T follicular helper cell (primary cell): ENCODE measurements around the gene CCSER1.

Experiments
- DNase-seq: peaks from one replicate; pipeline ENCODE4 v3.0.0-alpha.2; 2020; ENCODE audit warnings: low read depth

The CCSER1 gene

GRCh38 chr4:90958256-90958895, 831.2 kb downstream of the CCSER1 start:
- no peak for DNase-seq

GRCh38 chr4:90960433-90960832, 833.2 kb downstream of the CCSER1 start:
- DNase-seq, result no peak

- no peak for DNase-seq
Observed at GRCh38 chr4:90960840-90961239, 833.6 kb downstream of the CCSER1 start.

GRCh38 chr4:90970021-90970420, 842.8 kb downstream of the CCSER1 start:
- DNase-seq, result no peak

- no peak for DNase-seq
Observed at GRCh38 chr4:90977726-90978125, 850.5 kb downstream of the CCSER1 start.

GRCh38 chr4:90979556-90979955, 852.4 kb downstream of the CCSER1 start:
- no peak for DNase-seq

GRCh38 chr4:90982813-90983212, 855.6 kb downstream of the CCSER1 start:
- no peak for DNase-seq

GRCh38 chr4:90990284-90990683, 863.1 kb downstream of the CCSER1 start:
- no peak for DNase-seq

- no peak for DNase-seq
Observed at GRCh38 chr4:90992213-90992612, 865.0 kb downstream of the CCSER1 start.

GRCh38 chr4:90994851-90995574, 867.8 kb downstream of the CCSER1 start:
- no peak for DNase-seq

GRCh38 chr4:90995996-90996395, 868.8 kb downstream of the CCSER1 start:
- DNase-seq, result no peak

GRCh38 chr4:90996813-90997212, 869.6 kb downstream of the CCSER1 start:
- no peak for DNase-seq

GRCh38 chr4:91015861-91016260, 888.7 kb downstream of the CCSER1 start:
- no peak for DNase-seq

GRCh38 chr4:91019513-91019912, 892.3 kb downstream of the CCSER1 start:
- DNase-seq, result no peak

- DNase-seq, result no peak
Observed at GRCh38 chr4:91025241-91026148, 898.3 kb downstream of the CCSER1 start.

- DNase-seq, result no peak
Observed at GRCh38 chr4:91028228-91028627, 901.0 kb downstream of the CCSER1 start.

- no peak for DNase-seq
Observed at GRCh38 chr4:91031761-91032160, 904.6 kb downstream of the CCSER1 start.

GRCh38 chr4:91032725-91033445, 905.7 kb downstream of the CCSER1 start:
- no peak for DNase-seq

- DNase-seq, result no peak
Observed at GRCh38 chr4:91035276-91035675, 908.1 kb downstream of the CCSER1 start.

- DNase-seq, result no peak
Observed at GRCh38 chr4:91037951-91038350, 910.8 kb downstream of the CCSER1 start.

- DNase-seq, result no peak
Observed at GRCh38 chr4:91057871-91058270, 930.7 kb downstream of the CCSER1 start.

- no peak for DNase-seq
Observed at GRCh38 chr4:91058345-91058744, 931.2 kb downstream of the CCSER1 start.
